IPS DF 19.7 (cell line): ENCODE measurements around the gene ASMT.
"Not testable (repeated sequence)": the region's sequence is repeated elsewhere in the genome, so short reads cannot be mapped to it uniquely, and the experiment has no call there.

Experiments
- DNase-seq: peaks from one replicate; pipeline ENCODE4 v3.0.0-alpha.2; 2013; ENCODE audit warnings: low read depth, low spot score

The ASMT gene

GRCh38 chrX:1597345-1598020 lies 17.4 kb upstream of the ASMT start:
- DNase-seq: no peak

DNA sequence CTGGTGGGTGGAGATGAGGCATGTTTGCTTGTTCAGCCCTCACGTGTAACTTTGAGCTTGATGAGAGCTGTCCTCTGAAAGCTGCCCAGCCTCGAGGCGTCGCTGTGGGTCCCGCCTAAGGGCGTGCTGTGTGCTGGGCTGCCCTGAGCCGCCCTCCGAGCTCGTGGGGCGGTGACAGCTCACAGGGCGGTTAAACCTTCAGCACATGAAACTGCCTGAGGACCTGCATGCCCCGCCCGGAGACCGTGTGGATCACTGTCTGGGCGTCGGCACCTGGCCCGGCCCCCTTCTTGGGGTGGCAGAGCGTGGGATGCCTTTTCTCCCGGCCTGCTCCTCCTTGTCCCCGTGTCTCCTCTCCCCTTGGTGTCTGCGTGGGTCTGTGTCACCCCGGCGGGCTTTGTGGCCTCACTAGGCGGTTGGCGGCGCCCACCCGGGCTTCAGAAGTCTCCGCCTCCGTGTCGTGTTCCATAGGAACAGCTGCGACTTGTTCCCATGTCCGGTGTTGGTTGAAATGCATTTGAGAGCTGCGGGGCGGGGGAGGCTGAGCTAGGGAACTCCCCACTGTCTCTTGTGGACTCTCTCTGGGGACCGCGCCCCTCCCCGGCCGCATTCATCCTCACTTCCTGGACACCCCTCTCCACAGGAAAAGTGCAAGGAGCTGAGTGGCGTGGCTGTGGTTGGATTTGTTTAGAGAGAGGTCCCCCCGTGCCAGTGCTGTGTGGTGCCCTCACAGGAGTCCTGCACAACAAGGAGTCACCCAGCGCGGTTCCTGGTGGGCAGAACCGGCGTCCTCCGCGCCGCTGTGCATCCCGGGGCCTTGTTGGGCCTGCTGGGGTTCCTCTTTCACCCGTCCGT lies 16.6 kb upstream of the ASMT start:
- no peak for DNase-seq

DNA sequence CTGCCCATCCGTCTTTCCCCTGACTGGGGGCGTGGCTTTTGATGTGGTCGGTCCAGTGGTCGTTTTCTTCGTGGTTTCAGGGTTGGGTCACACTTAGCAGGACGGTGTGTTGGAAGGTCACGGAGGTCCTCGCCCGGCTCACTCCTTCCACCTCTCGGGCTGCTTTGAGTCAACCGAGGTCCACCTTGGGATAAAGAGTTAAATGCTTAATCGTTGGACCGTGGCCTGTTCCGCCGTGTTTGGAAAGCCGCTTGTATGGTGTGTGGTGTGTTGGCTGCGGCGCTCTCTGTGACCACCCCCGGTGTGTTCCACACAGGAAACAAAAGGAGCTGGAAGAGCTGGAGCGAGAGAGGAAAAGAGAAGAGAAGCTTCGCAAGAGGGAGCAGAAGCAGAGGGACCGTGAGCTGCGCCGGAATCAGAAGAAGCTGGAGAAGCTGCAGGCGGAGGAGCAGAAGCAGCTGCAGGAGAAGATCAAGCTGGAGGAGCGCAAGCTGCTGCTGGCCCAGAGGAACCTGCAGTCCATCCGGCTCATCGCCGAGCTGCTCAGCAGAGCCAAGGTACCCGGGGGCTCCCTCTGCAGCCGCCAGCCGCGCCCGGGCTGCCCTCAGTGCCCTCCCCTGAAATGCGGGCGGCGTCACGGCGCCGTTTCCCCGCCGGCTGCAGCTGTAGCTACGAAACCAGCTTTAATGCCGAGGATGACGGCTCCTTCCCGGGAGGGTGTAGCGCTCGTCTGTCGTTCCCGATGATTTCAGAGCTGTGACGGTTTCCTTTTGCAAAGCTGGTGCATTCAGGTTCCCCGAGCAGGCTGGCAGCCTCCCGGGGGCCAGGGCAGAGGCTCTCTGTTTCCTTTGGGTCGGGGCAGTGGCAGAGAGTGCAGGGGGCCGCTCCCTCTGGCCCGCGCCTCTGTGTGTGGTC lies 15.7 kb upstream of the ASMT start:
- DNase-seq: no peak

GRCh38 chrX:1599791-1600405 lies 15.0 kb upstream of the ASMT start:
- no peak for DNase-seq

- DNase-seq: no peak
These were observed 14.3 kb upstream of the ASMT start for GRCh38 chrX:1600406-1601050.

DNA sequence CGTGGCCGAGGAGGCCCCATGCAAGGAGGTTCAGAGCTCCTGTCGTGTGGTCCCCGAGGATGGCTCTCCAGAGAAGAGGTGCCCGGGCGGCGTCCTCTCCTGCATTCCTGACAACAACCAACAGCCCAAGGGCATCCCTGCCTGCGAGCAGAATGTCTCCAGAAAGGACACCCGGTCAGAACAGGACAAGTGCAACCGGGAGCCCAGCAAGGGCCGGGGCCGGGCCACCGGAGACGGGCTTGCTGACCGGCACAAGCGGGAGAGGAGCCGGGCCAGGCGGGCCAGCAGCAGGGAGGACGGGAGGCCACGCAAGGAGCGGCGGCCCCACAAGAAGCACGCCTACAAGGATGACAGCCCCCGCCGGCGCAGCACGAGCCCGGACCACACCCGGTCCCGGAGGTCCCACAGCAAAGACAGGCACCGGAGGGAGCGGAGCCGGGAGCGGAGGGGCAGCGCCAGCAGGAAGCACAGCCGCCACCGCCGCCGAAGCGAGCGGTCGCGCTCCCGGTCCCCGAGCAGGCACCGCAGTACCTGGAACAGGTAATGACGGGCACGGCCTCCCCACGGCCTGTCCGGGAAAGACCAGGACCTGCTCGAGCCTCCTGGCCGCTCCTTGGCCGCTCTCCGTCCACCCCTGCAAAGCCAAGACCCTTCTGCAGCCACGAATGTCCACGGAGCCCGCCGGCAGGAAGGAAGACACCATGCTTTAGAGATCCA lies 13.7 kb upstream of the ASMT start:
- no peak for DNase-seq

GRCh38 chrX:1601768-1602085 lies 13.1 kb upstream of the ASMT start:
- DNase-seq: no peak

- no peak for DNase-seq
These were observed 12.6 kb upstream of the ASMT start for GRCh38 chrX:1602299-1602698.

DNA sequence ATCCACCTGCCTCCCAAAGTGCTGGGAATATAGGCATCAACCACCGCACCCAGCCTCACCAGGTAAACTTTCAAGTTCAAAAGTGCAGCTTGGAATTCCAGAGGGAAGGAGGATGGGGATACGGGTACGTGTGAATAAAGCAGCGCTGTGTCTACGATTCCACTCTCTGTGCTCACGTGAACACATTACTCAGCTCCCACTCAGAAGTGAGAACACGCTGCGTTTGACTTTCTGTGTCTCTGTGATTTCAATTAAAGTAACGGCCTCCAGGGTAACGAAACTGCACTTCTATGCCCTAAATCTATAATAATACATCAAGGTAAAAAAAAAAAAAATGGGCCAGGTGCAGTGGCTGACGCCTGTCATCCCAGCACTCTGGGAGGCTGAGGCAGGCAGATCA lies 8.4 kb upstream of the ASMT start:
- DNase-seq: no peak

DNA sequence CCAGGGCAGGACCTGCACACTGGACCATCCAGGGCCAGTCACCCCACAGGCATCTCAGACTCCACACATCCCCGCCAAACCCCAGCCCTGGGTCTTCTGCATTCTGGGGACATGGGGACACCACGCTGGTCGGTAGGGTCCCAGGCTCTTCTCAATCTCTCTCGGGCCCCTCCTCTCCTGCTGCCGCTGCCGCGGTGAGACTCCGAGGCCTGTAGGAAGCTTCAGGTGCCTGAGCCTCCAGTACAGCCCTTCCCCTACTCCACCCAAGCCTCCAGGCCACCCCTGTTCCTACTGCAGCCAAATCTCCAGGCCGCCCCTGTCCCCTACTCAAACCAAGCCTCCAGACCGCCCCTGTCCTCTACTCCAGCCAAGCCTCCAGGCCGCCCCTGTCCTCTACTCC lies 5.5 kb upstream of the ASMT start:
- no peak for DNase-seq

- DNase-seq: no peak
These were observed 5.1 kb upstream of the ASMT start for GRCh38 chrX:1609762-1610161.

DNA sequence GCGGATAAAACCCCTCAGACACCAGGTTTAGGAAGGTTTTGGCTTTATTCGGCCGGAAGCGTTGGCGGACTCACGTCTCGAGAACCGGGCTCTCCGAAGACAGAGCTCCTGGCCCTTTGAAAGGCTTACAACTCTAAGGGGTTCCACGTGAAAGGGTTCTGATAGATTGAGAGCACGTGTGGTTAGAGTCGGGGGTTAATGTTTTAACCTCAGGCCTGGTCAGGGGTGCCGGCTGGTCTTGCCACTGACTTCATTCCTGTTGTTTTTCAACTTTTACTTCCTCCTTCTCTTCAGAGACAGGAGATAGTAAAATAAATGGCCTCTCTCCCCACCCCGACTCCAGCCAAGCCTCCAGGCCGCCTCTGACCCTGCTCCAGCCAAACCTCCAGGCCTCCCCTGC lies 4.7 kb upstream of the ASMT start:
- DNase-seq: no peak

DNA sequence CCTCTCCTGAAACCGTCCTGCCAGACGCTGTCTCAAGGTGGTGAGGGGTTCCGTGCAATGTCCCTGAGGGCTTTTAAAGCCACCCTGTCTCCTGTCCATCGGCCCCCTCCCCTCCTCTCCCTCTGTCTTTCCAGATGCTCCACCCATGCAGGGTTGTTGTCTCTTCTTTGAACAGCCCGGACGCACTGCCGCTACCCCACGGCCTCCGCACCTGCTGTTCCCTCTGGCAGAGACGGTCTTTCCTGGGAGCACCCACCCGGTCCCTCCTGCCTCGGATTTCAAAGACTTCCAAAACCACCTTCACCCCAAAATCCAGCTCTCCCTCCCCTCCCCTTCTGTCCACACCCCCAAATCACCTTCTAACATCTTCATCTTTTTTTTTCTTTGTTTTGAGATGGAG lies 4.1 kb upstream of the ASMT start:
- no peak for DNase-seq

DNA sequence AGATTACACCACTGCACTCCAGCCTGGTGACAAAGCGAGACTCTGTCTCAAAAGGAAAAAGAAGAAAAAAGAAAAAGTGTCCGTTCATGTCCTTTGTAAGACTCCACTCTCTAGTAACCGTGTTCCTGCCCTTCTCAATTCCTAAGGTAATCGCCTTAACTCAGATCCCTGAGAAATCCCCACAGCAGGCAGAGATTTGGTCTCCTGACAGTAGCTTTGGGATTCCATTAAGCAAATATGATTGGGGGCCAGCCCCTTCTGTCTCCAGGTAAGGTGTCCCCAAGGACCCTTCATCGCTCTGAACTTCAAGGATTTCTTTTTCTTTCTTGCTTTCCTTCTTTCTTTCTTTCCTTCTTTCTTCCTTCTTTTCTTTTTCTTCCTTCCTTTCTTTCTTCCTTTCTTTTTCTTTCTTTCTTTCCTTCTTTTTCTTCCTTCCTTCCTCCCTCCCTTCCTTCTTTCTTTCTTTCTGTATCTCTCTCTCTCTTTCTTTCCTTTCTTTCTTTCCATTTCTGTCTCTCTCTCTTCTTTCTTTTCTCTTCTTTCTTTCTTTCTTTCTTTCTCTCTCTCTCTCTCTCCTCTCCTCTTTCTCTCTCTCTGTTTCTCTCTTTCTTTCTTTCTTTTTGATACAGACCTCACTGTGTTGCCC lies 2.1 kb upstream of the ASMT start:
- DNase-seq: no peak

GRCh38 chrX:1618689-1619088 lies 3.8 kb downstream of the ASMT start:
- DNase-seq: peak; percentile 25

GRCh38 chrX:1623691-1624090 lies 8.8 kb downstream of the ASMT start:
- no peak for DNase-seq

GRCh38 chrX:1624158-1624860 lies 9.4 kb downstream of the ASMT start:
- not testable (repeated sequence) for DNase-seq

DNA sequence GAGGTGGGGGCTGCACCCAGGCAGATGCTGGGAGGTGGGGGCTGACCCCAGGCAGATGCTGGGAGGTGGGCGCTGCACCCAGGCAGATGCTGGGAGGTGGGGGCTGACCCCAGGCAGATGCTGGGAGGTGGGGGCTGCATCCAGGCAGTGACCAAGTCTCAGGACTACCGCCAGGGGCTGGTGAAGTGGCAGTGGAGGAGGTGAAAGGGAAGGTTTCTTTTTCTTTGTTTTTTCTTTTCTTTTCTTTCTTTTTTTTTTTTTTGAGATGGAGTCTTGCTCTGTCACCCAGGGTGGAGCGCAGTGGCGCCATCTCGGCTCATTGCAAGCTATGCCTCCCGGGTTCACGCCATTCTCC lies 10.0 kb downstream of the ASMT start:
- DNase-seq: not testable (repeated sequence)

- no peak for DNase-seq
These were observed 14.4 kb downstream of the ASMT start for GRCh38 chrX:1629244-1629643.

DNA sequence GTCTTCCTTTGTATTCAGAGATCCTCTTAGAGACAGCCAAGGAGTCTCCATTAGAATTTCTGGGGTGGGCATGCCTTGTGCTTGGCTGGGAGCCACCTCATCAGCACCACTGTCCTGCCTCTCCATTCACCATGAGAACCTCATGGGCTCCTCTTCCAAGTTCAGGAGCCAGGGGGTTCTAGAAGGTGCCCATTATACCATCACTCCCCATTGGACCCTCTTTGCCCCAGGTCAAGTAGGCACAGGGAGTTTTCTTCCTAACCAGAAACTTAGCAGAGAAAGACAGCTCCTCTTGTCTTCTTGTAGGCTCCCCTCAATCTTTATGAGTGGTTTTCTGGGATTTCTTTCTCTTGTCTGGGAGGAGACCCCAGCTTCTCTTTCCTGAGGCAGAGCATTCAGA lies 31.1 kb downstream of the ASMT start:
- DNase-seq: no peak
